ENCODE measurements around the gene FUS. TPM values are rescaled to one million over a fixed set of nuclear protein-coding genes. Genes with fewer than 3 reads are reported as not detected.
"Not testable (repeated sequence)": the region's sequence is repeated elsewhere in the genome, so short reads cannot be mapped to it uniquely, and the experiment has no call there.

The FUS gene
- total and polyA plus RNA-seq, 2 experiments from 2014 or later = 54.4 to 618 TPM

GRCh38 chr16:31191697-31192428 is 11.9 kb downstream of the FUS start:
- no peak overlapping the region for H3K27ac ChIP-seq
- H3K9me3 ChIP-seq (ENCODE audit: low read depth) = no peaks in the 10 kb centered on the region
- peaks cover 98% of the 10 kb centered on the region for H3K36me3 ChIP-seq
- TF ChIP-seq, protein P1, sequence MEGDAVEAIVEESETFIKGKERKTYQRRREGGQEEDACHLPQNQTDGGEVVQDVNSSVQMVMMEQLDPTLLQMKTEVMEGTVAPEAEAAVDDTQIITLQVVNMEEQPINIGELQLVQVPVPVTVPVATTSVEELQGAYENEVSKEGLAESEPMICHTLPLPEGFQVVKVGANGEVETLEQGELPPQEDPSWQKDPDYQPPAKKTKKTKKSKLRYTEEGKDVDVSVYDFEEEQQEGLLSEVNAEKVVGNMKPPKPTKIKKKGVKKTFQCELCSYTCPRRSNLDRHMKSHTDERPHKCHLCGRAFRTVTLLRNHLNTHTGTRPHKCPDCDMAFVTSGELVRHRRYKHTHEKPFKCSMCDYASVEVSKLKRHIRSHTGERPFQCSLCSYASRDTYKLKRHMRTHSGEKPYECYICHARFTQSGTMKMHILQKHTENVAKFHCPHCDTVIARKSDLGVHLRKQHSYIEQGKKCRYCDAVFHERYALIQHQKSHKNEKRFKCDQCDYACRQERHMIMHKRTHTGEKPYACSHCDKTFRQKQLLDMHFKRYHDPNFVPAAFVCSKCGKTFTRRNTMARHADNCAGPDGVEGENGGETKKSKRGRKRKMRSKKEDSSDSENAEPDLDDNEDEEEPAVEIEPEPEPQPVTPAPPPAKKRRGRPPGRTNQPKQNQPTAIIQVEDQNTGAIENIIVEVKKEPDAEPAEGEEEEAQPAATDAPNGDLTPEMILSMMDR (IDR thresholded peaks at IDR 0.05; ENCODE audit: low read depth, low read length) = no peak
- no peaks in the 10 kb centered on the region for H3K27me3 ChIP-seq
- DNase-seq (ENCODE audit: low read depth in 1 of 2, low spot score in 1 of 2) = no peak
- H3K4me1 ChIP-seq (ENCODE audit: low read depth) = no peaks in the 10 kb centered on the region
- no peak overlapping the region for H3K4me3 ChIP-seq

DNA sequence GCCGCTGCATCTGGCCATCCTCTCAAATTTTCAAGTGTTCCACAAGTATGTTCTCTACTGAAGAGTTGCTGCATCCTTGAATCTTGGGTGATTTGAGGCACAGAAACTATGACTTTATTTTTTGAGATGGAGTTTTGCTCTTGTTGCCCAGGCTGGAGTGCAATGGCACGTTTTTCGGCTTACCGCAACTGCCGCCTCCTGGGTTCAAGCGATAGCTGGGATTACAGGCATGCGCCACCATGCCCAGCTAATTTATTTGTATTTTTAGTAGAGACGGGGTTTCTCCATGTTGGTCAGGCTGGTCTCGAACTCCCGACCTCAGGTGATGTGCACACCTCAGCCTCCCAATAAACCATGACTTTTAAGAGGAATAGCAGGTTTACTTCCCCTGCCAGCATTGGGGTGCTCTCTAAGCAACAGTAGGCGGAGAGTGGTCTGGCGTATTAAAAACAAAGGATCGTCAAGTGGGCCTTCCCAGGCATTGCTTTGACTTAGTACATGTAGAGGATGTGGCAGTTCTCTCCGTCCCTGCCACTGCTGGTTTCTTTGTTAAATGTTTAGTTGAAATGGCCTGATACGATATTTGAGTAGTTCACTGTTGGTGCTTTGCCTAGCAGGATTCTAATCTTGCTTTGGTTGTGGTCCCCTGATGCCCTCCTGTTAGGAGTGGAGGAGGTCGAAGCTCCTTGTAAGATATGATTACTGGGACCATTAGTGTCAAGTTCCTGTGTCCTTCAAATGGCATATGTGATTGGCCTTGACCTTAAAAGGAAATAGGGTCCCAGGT is 13.1 kb downstream of the FUS start:
- TF ChIP-seq, protein P1 (IDR thresholded peaks at IDR 0.05; ENCODE audit: low read depth, low read length) = no peak
- H3K27me3 ChIP-seq = no peaks in the 10 kb centered on the region
- H3K4me1 ChIP-seq (ENCODE audit: low read depth) = no peaks in the 10 kb centered on the region
- peaks cover 91% of the 10 kb centered on the region for H3K36me3 ChIP-seq
- DNase-seq (ENCODE audit: low read depth in 1 of 2, low spot score in 1 of 2) = no peak
- H3K4me3 ChIP-seq = no peak overlapping the region
- no peaks in the 10 kb centered on the region for H3K9me3 ChIP-seq (ENCODE audit: low read depth)
- no peak overlapping the region for H3K27ac ChIP-seq

DNA sequence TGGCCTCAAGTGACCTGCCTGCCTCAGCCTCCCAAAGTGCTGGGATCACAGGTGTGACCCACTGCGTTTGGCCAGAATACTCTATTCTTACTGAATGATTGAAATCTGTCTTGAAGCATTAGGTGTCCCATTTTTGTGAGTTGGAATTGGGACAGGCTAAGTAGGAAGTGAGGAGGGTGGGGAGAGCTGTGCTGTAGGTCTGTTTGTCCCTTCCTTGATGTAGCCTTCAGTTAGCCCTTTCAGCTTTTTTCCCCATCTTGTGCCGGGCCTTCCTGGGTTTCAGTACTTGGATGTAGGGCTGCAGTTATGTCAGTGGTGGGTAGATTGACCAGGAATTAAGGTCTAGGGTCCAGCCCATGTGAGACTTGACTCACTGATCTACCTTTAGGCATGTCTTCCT is 13.9 kb downstream of the FUS start:
- H3K4me3 ChIP-seq = no peak overlapping the region
- no peaks in the 10 kb centered on the region for H3K4me1 ChIP-seq (ENCODE audit: low read depth)
- no peak for DNase-seq (ENCODE audit: low read depth in 1 of 2, low spot score in 1 of 2)
- H3K36me3 ChIP-seq = peaks cover 82% of the 10 kb centered on the region
- H3K27ac ChIP-seq = no peak overlapping the region
- no peaks in the 10 kb centered on the region for H3K9me3 ChIP-seq (ENCODE audit: low read depth)
- H3K27me3 ChIP-seq = no peaks in the 10 kb centered on the region
- TF ChIP-seq, protein P1 (IDR thresholded peaks at IDR 0.05; ENCODE audit: low read depth, low read length) = no peak

DNA sequence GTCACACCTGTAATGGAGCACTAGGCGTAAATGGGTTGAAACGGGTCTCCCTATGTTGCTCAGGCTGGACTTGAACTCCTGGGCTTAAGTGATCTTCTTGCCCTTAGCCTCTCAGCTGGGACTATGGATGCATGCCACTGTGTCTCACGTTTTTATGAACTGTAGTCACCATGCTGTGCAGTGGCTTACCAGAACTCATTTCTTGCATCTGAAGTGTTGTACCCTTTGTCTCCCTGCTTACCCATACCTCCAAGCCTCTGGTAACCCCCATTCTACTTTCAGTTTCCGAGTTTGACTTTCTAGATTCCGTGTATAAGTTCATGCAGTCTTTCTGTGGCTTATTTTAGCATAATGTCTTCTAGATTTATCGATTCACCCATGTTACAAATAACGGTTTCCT is 15.0 kb downstream of the FUS start:
- Histone ChIP-seq H3K27me3 (no peaks in the 10 kb centered on the region), H3K36me3 (peaks cover 72% of the 10 kb centered on the region), H3K27ac (no peak overlapping the region), H3K9me3 (ENCODE audit: low read depth) (no peaks in the 10 kb centered on the region), H3K4me1 (ENCODE audit: low read depth) (no peaks in the 10 kb centered on the region), H3K4me3 (no peak overlapping the region)
- TF ChIP-seq, protein P1 (IDR thresholded peaks at IDR 0.05; ENCODE audit: low read depth, low read length) = no peak
- no peak for DNase-seq (ENCODE audit: low read depth in 1 of 2, low spot score in 1 of 2)

DNA sequence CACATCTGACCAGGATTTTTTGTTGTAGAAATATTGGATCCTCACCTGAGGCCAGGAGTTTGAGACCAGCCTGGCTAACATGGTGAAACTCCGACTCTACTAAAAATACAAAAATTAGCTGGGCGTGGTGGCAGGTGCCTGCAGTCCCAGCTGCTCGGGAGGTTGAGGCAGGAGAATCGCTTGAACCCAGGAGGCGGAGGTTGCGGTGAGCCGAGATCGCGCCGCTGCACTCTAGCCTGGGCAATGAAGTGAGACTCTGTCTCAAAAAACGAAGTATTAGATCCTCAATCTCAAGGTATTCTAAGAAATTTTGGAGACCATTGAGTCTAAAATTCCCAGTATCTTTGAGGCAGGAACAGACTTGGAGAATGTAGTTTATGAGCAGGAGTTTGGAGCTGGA is 15.9 kb downstream of the FUS start:
- H3K9me3 ChIP-seq (ENCODE audit: low read depth); H3K27ac ChIP-seq; H3K4me1 ChIP-seq (ENCODE audit: low read depth); H3K4me3 ChIP-seq; H3K27me3 ChIP-seq; DNase-seq (ENCODE audit: low read depth in 1 of 2, low spot score in 1 of 2): not testable (repeated sequence)
- H3K36me3 ChIP-seq = peaks cover 62% of the 10 kb centered on the region

Measured in cardiac muscle cell (in vitro differentiated cells and primary cell).